Mesothelial cell of epicardium (in vitro differentiated cells): Measurements from ENCODE around the gene MYBPC2. TPM values are rescaled to one million over a fixed set of nuclear protein-coding genes. Genes with fewer than 3 reads are reported as not detected.
"Not testable (repeated sequence)": the region's sequence is repeated elsewhere in the genome, so short reads cannot be mapped to it uniquely, and the experiment has no call there.

ENCODE experiments used
- DNase-seq, 2 experiments: peaks; one replicate each; pipeline ENCODE4 v3.0.0; 2021; ENCODE audit warnings: low spot score in 2 of 2; ENCODE audit not compliant: unreplicated experiment in 2 of 2
- H3K27ac Mint-ChIP-seq: 2 replicates; pipeline ENCODE4 v1.8.0; 2021; ENCODE audit warnings: mixed read lengths
- H3K27me3 Mint-ChIP-seq: 2 replicates; pipeline ENCODE4 v1.8.0; 2021; ENCODE audit warnings: low read depth, mixed read lengths
- H3K36me3 Mint-ChIP-seq: 2 replicates; pipeline ENCODE4 v1.8.0; 2021; ENCODE audit warnings: mixed read lengths
- H3K4me1 Mint-ChIP-seq: 2 replicates; pipeline ENCODE4 v1.8.0; 2021; ENCODE audit warnings: mixed read lengths
- H3K4me3 Mint-ChIP-seq: 2 replicates; pipeline ENCODE4 v1.8.0; 2021; ENCODE audit warnings: mild to moderate bottlenecking, moderate library complexity, mixed read lengths
- H3K9me3 Mint-ChIP-seq: 2 replicates; pipeline ENCODE4 v1.8.0; 2021; ENCODE audit warnings: mixed read lengths
- total RNA-seq: library from RNA; stranded (reverse); gene quantifications from 3 replicates; pipeline ENCODE4 v1.2.1, GENCODE V29; 2021
- TF ChIP-seq, protein P1 (sequence below): fragments of 200-600 bp; sonication (generic); IDR thresholded peaks from one replicate; pipeline ENCODE4 v1.5.0; 2021; ENCODE audit warnings: antibody characterized with exemption; ENCODE audit not compliant: unreplicated experiment

Gene MYBPC2
- total RNA-seq, 1 donor from 2014 or later: 1.2 TPM

DNA sequence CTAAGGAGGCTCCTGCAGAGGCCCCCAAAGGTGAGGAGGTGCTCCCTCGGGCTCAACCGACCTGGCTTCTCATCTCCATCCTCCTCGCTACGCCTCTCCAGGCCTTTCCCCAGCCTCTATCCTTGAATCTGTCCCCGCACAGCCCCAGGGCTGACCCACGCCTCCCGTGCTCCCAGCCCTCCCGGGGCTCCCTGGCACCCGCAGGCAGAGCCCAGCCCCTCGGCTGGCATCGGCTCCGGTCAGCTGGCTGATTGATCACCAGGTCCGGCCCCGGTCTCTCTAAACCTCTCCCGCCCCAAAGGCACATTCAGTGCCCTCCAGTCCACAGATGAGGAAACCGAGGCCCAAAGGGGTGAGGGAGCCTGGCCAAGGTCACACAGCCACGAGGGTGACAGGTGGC lies 2.5 kb downstream of the MYBPC2 start:
- no peaks in the 10 kb centered on the region for H3K9me3 Mint-ChIP-seq
- H3K36me3 Mint-ChIP-seq: no peaks in the 10 kb centered on the region
- H3K4me3 Mint-ChIP-seq: no peak overlapping the region
- H3K27ac Mint-ChIP-seq: no peak overlapping the region
- DNase-seq: no peak
- H3K4me1 Mint-ChIP-seq: peaks cover 20% of the 10 kb centered on the region
- TF ChIP-seq, protein P1, sequence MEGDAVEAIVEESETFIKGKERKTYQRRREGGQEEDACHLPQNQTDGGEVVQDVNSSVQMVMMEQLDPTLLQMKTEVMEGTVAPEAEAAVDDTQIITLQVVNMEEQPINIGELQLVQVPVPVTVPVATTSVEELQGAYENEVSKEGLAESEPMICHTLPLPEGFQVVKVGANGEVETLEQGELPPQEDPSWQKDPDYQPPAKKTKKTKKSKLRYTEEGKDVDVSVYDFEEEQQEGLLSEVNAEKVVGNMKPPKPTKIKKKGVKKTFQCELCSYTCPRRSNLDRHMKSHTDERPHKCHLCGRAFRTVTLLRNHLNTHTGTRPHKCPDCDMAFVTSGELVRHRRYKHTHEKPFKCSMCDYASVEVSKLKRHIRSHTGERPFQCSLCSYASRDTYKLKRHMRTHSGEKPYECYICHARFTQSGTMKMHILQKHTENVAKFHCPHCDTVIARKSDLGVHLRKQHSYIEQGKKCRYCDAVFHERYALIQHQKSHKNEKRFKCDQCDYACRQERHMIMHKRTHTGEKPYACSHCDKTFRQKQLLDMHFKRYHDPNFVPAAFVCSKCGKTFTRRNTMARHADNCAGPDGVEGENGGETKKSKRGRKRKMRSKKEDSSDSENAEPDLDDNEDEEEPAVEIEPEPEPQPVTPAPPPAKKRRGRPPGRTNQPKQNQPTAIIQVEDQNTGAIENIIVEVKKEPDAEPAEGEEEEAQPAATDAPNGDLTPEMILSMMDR: no peak
- peaks cover 61% of the 10 kb centered on the region for H3K27me3 Mint-ChIP-seq

DNA sequence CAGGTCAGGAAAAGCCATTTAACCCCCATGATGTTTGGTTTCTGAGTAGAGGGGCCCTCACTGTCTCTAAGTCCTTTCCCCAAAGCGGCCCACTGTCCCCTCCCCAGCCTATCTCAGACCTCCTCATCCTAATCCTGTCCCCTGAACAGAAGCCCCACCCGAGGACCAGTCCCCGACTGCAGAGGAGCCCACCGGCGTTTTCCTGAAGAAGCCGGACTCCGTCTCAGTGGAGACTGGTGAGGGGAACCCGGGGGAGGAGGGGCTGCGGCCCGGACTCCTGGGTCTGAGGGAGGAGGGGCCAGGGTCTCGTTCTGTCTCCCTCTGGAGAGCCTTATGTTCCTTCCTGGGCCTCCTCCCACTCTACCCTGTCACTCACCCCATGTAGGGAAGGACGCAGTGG lies 2.9 kb downstream of the MYBPC2 start:
- peaks cover 59% of the 10 kb centered on the region for H3K27me3 Mint-ChIP-seq
- no peak overlapping the region for H3K4me3 Mint-ChIP-seq
- H3K4me1 Mint-ChIP-seq: peaks cover 20% of the 10 kb centered on the region
- DNase-seq: no peak
- H3K36me3 Mint-ChIP-seq: no peaks in the 10 kb centered on the region
- TF ChIP-seq, protein P1: no peak
- H3K27ac Mint-ChIP-seq: no peak overlapping the region
- H3K9me3 Mint-ChIP-seq: no peaks in the 10 kb centered on the region

DNA sequence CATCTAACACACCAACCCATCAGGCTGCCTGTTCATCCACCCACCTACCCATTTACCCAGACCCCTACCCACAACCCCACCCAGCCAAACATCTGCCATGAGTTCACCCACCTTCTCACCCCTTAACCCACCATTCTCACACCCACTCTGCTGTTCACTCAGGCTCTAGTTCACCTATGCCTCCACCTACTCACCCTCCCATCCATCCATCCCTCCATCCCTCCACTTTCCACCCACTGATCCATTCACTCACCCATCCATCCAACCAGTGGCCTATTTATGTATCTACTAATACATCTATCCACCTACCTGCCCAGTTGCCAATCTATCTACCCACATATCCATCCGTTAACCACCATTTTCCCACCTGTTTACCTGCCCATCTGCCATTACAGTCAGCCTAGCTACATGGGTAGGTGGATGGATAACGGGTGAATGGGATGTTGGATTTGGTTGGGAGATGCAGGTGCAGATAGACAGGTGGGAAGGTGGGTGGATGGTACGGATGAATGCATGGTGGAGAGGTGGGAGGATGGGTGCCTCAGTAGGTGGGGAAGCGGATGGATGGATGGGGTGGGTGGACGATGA lies 5.3 kb downstream of the MYBPC2 start:
- peaks cover 56% of the 10 kb centered on the region for H3K27me3 Mint-ChIP-seq
- peaks cover 8% of the 10 kb centered on the region for H3K4me1 Mint-ChIP-seq
- H3K36me3 Mint-ChIP-seq: no peaks in the 10 kb centered on the region
- TF ChIP-seq, protein P1: no peak
- H3K9me3 Mint-ChIP-seq: no peaks in the 10 kb centered on the region
- DNase-seq: no peak
- H3K4me3 Mint-ChIP-seq: no peak overlapping the region
- no peak overlapping the region for H3K27ac Mint-ChIP-seq

DNA sequence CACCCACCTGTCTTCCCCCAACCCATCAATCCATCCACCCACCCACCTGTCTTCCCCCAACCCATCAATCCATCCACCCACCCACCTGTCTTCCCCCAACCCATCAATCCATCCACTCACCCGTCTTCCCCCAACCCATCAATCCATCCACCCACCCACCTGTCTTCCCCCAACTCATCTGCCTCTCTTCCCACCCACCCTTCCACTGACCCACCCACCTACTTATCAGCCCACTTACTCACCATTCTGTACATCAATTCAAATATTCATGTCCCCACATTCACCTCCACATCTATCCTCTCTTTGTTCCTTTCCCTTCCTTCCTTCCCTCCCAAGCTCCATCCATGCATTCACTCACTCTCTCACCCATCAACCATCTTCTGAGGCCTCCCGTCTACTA lies 6.4 kb downstream of the MYBPC2 start:
- not testable (repeated sequence) for H3K4me1 Mint-ChIP-seq

DNA sequence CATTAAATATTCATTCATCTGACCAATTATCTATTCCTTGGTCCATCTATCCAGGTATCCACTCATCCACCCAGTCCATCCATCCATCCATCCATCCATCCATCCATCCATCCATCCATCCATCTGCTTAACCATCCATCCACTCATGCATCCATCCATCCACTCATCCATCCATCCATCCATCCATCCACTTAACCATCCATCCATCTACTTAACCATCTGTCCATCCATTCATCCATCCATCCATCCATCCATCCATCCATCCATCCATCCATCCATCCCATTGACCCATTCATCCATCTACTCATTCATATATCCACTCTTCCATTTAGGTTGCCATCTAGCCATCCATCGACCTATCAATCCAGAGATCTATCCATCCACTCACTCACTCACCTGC lies 11.4 kb downstream of the MYBPC2 start:
- no peak overlapping the region for H3K4me3 Mint-ChIP-seq
- TF ChIP-seq, protein P1: no peak
- H3K27ac Mint-ChIP-seq: no peak overlapping the region
- no peaks in the 10 kb centered on the region for H3K36me3 Mint-ChIP-seq
- H3K9me3 Mint-ChIP-seq: peaks cover 4% of the 10 kb centered on the region
- H3K4me1 Mint-ChIP-seq: no peaks in the 10 kb centered on the region
- no peak for DNase-seq
- H3K27me3 Mint-ChIP-seq: peaks cover 27% of the 10 kb centered on the region

More for the DNA sequence above, 6.4 kb downstream of the MYBPC2 start:
- not testable (repeated sequence) for H3K36me3 Mint-ChIP-seq, DNase-seq, H3K9me3 Mint-ChIP-seq, H3K4me3 Mint-ChIP-seq, H3K27ac Mint-ChIP-seq
- H3K27me3 Mint-ChIP-seq: peaks cover 54% of the 10 kb centered on the region

DNA sequence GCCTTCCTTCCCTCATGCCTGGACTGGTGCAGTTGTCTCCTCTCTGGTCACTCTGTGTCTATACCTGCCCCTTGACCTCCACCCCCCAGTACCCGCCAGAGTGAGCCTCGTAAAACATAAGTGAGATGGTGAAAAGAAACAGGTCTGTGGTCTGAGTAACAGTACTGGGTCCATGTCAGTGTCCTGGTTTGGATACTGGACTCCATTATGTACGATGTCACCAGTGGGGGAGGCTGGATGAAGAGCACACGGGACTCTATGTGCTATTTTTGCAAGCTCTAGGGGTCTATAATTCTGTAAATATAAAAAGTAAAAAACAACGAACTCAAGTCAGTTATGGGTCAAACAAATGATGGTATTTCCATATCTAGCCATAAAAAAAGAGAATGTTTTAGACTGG lies 14.4 kb downstream of the MYBPC2 start:
- Mint-ChIP-seq H3K4me3 (no peak overlapping the region), H3K4me1 (no peaks in the 10 kb centered on the region), H3K9me3 (peaks cover 4% of the 10 kb centered on the region), H3K36me3 (no peaks in the 10 kb centered on the region), H3K27ac (no peak overlapping the region), H3K27me3 (peaks cover 13% of the 10 kb centered on the region)
- no peak for DNase-seq
- TF ChIP-seq, protein P1: no peak
